SK-N-SH (cell line): ENCODE results near the gene CEP57.

Experiments
- CHD2 ChIP-seq: fragments of 150-350 bp; IDR thresholded peaks from 2 replicates; pipeline ENCODE4 v1.6.1; 2018; ENCODE audit warnings: low read length; ENCODE audit not compliant: partially characterized antibody
- CTCF ChIP-seq: fragments of 200-600 bp; sonication (generic); IDR thresholded peaks from 2 replicates; pipeline ENCODE4 v1.6.1; 2017; ENCODE audit warnings: antibody characterized with exemption, mild to moderate bottlenecking, moderate library complexity
- EP300 ChIP-seq, 2 experiments: IDR thresholded peaks; 2 replicates each; pipeline versions ENCODE4 v1.4.0 to v1.6.1; 2012; ENCODE audit warnings: borderline replicate concordance in 1 of 2, low read depth in 1 of 2, low read length in 1 of 2
- EZH2phosphoT487 ChIP-seq: fragments of 200-600 bp; sonication (generic); IDR thresholded peaks from 2 replicates; pipeline ENCODE4 v1.6.1; 2017; ENCODE audit warnings: low read depth, mixed run types, mild to moderate bottlenecking, antibody characterized with exemption, moderate library complexity, borderline replicate concordance
- JUND ChIP-seq: IDR thresholded peaks from 2 replicates; pipeline ENCODE4 v1.4.0; 2012
- PBX3 ChIP-seq: IDR thresholded peaks from 2 replicates; pipeline ENCODE4; 2012
- POLR2AphosphoS5 ChIP-seq: IDR thresholded peaks from 2 replicates; pipeline ENCODE4 v1.6.1; 2012; ENCODE audit warnings: low read depth, low read length
- RCOR1 ChIP-seq: fragments of 150-350 bp; IDR thresholded peaks from 2 replicates; pipeline ENCODE4 v1.6.1; 2017; ENCODE audit warnings: antibody characterized with exemption, low read length
- RFX5 ChIP-seq: IDR thresholded peaks from 2 replicates; pipeline ENCODE4 v1.6.1; 2012; ENCODE audit warnings: mild to moderate bottlenecking, improper control_type of control experiment, low read length
- TCF12 ChIP-seq: IDR thresholded peaks from 2 replicates; pipeline ENCODE4 v1.4.0; 2012
- USF2 ChIP-seq: fragments of 150-350 bp; IDR thresholded peaks from 2 replicates; pipeline ENCODE4 v1.6.1; 2017; ENCODE audit warnings: antibody characterized with exemption, low read length, low read depth, borderline replicate concordance
- ZBTB33 ChIP-seq: IDR thresholded peaks from 2 replicates; pipeline ENCODE4 v1.4.0; 2012; ENCODE audit warnings: low read depth, borderline replicate concordance

GRCh38 chr11:95766701-95767100, 23.6 kb upstream of the CEP57 start:
- TF ChIP-seq CTCF (no peak), TCF12 (no peak), CHD2 (no peak), RCOR1 (no peak), RFX5 (no peak), PBX3 (no peak), POLR2AphosphoS5 (no peak), ZBTB33 (no peak), JUND (no peak), USF2 (no peak), EZH2phosphoT487 (no peak), EP300 (IDR thresholded peaks at IDR 0.05; ENCODE audit: borderline replicate concordance in 1 of 2, low read depth in 1 of 2, low read length in 1 of 2) (no peak)
